Measurements from ENCODE around the gene KIAA1328. TPM values are rescaled to one million over a fixed set of nuclear protein-coding genes. Genes with fewer than 3 reads are reported as not detected.

Gene KIAA1328
- total RNA-seq, 6 experiments from 2014 or later, result 2.0 to 4.5 (median 2.9) TPM

GRCh38 chr18:37055137-37055802 lies 226.3 kb downstream of the KIAA1328 start:
- no peak for TF ChIP-seq POLR2A (IDR thresholded peaks at IDR 0.05)
- TF ChIP-seq, protein P1, sequence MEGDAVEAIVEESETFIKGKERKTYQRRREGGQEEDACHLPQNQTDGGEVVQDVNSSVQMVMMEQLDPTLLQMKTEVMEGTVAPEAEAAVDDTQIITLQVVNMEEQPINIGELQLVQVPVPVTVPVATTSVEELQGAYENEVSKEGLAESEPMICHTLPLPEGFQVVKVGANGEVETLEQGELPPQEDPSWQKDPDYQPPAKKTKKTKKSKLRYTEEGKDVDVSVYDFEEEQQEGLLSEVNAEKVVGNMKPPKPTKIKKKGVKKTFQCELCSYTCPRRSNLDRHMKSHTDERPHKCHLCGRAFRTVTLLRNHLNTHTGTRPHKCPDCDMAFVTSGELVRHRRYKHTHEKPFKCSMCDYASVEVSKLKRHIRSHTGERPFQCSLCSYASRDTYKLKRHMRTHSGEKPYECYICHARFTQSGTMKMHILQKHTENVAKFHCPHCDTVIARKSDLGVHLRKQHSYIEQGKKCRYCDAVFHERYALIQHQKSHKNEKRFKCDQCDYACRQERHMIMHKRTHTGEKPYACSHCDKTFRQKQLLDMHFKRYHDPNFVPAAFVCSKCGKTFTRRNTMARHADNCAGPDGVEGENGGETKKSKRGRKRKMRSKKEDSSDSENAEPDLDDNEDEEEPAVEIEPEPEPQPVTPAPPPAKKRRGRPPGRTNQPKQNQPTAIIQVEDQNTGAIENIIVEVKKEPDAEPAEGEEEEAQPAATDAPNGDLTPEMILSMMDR (IDR thresholded peaks at IDR 0.05), result no peak

DNA sequence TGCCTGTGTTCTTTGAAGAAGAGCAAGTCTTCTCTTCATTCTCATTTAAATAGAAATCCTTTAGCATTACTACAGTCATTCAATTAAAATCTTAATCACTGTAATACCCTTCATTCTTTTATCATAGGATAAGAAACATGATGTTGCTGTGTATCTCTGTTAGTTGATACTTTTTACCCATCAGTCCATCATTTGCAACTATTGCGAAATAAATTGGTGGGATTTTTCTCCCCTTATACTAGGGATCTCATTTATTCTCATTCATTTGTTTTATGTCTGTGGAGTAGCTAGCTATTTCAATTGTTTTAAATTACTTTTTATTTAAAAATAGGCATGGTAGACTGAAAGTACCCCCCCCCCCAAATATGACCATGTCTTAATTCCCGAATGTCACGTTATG lies 235.3 kb downstream of the KIAA1328 start:
- H3K9me3 ChIP-seq, result no peaks in the 10 kb centered on the region
- no peaks in the 10 kb centered on the region for H3K27me3 ChIP-seq
- no peak for TF ChIP-seq POLR2A (IDR thresholded peaks at IDR 0.05)
- TF ChIP-seq, protein P1 (IDR thresholded peaks at IDR 0.05), result no peak
- WGBS (ENCODE audit: insufficient coverage, low coverage, low lambda C conversion rate, missing lambda C conversion rate), result 100% methylated on average over 3 of the region's 3 CpGs
- H3K4me3 ChIP-seq, result no peak overlapping the region
- H3K36me3 ChIP-seq, result no peaks in the 10 kb centered on the region
- no peak overlapping the region for H3K27ac ChIP-seq
- DNase-seq (no peak), ATAC-seq (no peak)
- no peaks in the 10 kb centered on the region for H3K4me1 ChIP-seq
- intact Hi-C loops (cut with DNase I), result no loop called here

More at GRCh38 chr18:37055137-37055802, 226.3 kb downstream of the KIAA1328 start:
- H3K27me3 ChIP-seq, result no peaks in the 10 kb centered on the region
- no peak overlapping the region for H3K4me3 ChIP-seq
- DNase-seq (no peak), ATAC-seq (no peak)
- H3K36me3 ChIP-seq, result no peaks in the 10 kb centered on the region
- no peaks in the 10 kb centered on the region for H3K9me3 ChIP-seq
- H3K4me1 ChIP-seq, result no peaks in the 10 kb centered on the region
- intact Hi-C loops (cut with DNase I), result no loop called here
- 84% methylated on average over 3 of the region's 3 CpGs for WGBS (ENCODE audit: insufficient coverage, low coverage, low lambda C conversion rate, missing lambda C conversion rate)
- H3K27ac ChIP-seq, result no peak overlapping the region

DNA sequence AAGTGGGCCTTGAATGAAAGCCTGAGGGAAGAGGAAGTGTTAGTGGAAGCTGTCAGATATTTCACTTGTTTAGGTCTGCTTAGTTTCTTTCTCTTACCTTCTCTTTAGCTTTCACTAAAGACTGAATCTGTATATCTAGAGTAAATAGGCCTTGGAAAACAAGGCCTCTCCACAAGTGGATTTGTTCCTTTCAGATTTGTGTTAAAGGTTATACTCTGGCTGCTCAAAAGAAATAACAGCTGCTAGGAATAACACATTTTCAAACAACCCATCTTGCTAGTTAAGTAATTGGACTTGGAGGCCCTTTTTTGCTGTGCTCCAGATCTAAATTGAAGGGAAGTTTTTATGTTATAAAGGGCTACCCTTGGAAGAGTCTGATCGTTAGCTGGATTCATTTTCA lies 236.3 kb downstream of the KIAA1328 start:
- TF ChIP-seq, protein P1 (IDR thresholded peaks at IDR 0.05), result no peak
- no peak for TF ChIP-seq POLR2A (IDR thresholded peaks at IDR 0.05)
- Histone ChIP-seq H3K9me3 (no peaks in the 10 kb centered on the region), H3K27me3 (no peaks in the 10 kb centered on the region), H3K4me3 (no peak overlapping the region), H3K27ac (no peak overlapping the region), H3K36me3 (no peaks in the 10 kb centered on the region), H3K4me1 (no peaks in the 10 kb centered on the region)
- intact Hi-C loops (cut with DNase I), result no loop called here
- WGBS (ENCODE audit: insufficient coverage, low coverage, low lambda C conversion rate, missing lambda C conversion rate), result 100% methylated on average over 1 of the region's 1 CpG
- ATAC-seq (no peak), DNase-seq (no peak)

GRCh38 chr18:37084912-37085311 lies 256.0 kb downstream of the KIAA1328 start:
- DNase-seq, result no peak
- no CpG with 5 or more reads among the region's 6 CpGs for WGBS (ENCODE audit: insufficient coverage, low coverage, low lambda C conversion rate, missing lambda C conversion rate)
- Histone ChIP-seq H3K27me3 (no peaks in the 10 kb centered on the region), H3K36me3 (no peaks in the 10 kb centered on the region), H3K27ac (no peak overlapping the region), H3K4me3 (no peak overlapping the region), H3K9me3 (no peaks in the 10 kb centered on the region), H3K4me1 (no peaks in the 10 kb centered on the region)
- no peak for ATAC-seq
- TF ChIP-seq POLR2A (IDR thresholded peaks at IDR 0.05), result no peak
- TF ChIP-seq, protein P1 (IDR thresholded peaks at IDR 0.05), result no peak
- intact Hi-C loops (cut with DNase I), result no loop called here

All from right lobe of liver (tissue), 6 donors.